Activated effector memory CD4-positive, alpha-beta T cell treated with anti-CD3 and anti-CD28 coated beads, Interleukin-2, amount 50 U/mL, for 16 hours (primary cell): ENCODE data around the gene CAMK2A.

Experiments used
- DNase-seq: peaks from one replicate; pipeline ENCODE4 v3.0.0-alpha.2; 2020

The CAMK2A gene

DNA sequence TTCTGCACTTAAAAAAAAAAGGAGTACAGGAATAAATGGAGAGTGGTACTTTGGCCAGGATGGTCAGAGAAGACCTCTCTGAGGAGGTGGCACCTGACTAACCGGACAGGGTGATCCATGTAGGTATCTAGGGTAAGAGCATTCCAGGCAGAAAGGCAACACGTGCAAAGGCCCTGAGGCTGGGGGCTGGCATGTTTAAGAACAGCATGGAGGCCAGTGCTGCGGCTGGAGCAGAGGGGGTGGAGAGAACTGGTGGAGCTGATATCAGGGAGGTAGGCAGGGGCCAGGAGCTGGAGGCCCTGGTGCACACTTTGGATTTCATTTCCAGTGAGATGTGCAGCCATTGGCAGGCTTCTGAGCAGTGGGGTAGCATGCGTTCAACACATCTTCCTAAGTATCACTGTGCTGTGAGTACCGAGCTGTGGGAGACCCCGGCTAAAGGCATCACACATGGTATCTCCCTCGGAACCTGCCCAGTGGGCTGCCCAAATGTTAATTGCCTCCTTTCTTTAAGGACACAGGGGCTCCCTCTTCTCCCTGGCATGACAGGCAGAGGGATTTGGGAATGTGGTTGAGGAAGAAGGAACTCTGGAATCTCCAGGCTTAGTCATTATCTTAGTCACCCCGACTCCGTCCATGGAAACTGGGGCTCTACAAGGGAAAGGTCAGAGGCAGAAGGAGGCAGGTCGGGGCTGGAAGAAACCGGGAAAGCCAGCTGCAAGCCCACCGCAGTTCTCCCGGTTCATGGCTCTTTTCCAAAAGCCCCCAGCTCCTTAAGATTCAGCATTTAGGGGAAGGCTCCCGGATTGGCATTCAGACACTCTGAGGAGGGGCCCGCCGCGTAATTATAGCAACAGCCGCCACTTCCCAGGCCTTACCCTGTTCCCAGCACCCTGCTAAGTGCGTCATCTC lies 81.1 kb downstream of the CAMK2A start:
- no peak for DNase-seq

GRCh38 chr5:150206779-150207115 lies 82.8 kb downstream of the CAMK2A start:
- no peak for DNase-seq

DNA sequence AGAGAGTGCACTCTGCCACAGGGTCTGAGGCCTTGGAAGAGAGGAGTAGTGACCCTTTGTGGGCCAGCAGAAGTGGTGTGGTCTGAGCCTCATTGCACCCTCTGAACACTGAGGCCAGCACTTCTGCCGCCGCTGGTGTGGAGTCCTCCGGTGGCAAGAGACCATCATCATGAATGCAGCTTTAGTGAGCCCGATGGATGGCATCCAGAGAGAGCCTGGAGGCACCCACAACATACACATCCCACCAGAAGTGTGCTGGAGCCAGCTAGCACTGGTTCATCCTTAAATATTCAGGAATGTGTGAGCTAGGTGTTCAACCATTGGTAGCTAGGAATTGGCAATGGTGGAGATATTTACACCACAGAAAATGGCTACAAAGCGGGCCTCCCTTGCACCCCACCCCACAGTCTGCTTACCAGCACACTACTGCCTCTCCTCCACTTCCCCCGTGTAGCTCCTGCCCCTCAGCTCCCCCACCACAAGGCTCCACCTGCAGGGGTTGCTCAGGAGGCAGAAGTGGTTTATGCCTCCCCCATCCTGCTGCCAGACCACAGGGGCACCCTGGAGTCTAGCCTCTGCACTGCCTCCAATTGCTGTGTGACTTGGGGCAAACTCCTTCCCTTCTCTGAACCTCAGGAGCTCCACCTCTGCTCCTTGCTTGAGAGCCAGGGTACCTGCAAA lies 83.3 kb downstream of the CAMK2A start:
- no peak for DNase-seq

DNA sequence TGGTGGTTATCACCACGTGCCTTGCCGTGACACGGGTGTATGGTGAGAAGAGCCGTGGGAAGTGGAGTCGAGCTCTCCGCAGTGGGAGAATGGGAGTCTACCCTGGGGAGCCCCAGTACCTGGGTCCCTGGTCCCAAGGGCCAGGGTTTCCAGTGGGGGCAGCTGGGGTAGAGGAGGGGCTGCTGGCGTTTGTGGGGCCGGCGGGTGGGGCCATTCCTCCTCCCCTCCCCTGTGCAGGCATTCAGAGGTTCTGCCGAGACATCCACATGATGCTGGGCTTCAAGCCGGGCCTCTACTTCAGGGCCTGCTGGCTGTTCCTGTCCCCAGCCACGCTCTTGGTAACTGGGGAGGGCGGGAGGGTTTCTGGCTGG lies 85.0 kb downstream of the CAMK2A start:
- DNase-seq = no peak

DNA sequence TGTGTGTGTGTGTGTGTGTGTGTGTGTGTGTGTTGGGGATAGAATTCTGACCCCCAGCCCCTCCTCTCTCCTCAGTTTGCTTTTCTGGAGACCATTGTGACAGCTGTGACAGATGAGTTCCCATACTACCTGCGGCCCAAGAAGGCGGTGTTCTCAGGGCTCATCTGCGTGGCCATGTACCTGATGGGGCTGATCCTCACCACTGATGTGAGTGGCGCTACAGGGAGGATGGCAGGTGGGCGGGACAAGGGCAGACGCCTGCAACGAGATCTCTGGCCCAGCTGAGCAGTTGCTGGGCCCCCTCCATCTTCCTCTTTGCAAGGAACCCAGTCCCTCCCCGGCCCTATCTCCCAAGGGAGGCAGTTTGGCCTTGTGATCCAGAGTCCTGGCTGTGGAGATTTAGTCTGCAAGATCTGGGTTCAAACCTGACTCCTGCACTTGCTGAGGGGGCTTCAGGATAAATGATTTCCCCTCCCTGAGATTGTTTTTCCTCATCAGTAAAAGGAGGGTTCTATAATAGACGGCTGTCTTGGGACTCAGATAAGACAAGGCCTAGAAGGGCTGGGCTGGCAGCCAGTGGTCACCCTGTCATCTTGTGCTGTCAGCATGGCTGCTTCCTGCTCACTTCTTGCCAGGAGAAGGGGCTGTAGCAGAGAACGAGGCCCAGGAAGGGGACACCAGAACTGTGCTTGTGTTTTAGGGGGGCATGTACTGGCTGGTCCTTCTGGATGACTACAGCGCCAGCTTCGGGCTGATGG lies 85.6 kb downstream of the CAMK2A start:
- no peak for DNase-seq

DNA sequence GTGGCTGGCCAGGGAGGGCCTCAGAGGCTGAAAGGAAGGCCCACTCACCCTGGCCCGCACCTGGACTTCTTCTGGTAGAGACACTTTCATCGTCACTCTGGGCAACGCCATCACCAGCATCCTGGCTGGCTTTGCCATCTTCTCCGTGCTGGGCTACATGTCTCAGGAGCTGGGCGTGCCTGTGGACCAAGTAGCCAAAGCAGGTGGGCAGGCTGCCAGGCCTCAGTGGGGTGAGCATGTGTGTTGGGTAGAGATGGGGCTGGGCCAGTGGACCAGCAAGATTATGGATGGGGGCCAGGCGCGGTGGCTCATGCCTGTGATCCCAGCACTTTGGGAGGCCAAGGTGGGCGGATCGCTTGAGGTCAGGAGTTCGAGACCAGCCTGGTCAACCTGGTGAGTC lies 87.1 kb downstream of the CAMK2A start:
- DNase-seq = no peak

DNA sequence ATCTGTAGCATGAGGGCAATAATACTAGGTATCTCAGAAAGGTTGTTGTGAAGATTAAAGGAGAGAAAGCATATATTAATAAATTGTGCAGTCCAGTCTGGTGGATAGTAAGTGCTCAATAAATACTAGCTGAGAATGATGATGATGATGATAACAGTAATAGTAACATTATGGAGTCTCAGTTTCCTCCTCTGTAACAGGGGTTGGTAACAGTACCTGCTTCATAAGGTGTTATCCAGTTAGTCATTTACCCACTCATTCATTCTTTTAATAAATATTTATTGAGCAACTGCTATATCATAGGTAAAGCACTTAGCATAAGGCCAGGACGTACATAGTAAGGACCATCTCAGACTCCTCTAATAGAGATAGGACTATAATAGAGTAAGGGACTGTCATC lies 92.1 kb downstream of the CAMK2A start:
- no peak for DNase-seq

- no peak for DNase-seq
Measured at GRCh38 chr5:150196986-150197385, 92.6 kb downstream of the CAMK2A start.

DNA sequence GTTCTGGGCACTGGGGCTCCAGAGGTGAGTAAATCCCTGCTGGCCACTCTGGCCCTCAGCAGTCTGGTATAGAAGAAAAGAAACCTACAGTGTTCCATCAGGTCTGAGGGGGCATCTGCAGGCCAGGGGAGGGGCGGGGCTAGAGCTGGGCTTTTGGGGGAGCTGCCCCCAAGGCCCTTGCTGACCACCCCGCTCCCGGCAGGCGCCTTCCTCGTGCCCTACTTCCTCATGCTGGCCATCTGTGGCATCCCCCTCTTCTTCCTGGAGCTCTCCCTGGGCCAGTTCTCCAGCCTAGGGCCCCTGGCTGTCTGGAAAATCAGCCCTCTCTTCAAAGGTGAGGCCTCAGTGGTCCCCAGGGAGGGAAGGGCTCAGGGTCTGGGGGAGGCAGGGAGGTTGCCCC lies 93.1 kb downstream of the CAMK2A start:
- no peak for DNase-seq

- DNase-seq = no peak
Measured at GRCh38 chr5:150195736-150196485, 93.7 kb downstream of the CAMK2A start.

DNA sequence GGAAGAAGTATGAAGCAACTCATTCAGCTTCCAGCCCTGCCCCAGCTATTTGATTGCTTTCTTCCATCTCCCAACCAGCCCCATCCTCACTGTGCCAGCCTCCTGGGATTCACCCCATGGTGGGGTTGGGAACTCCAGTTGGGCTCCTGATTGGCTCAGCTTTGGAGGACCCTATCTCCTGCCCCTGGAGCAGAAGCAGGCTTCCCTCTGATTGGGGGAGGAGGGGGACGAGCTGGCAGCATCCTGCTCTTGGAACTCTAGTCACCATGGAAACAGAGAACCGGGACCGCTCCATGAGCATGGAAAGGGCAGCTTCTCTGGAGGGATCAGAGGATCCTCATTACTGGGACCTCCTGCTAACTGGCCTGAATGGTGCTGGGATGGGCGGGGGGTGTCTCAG lies 97.1 kb downstream of the CAMK2A start:
- DNase-seq = no peak

DNA sequence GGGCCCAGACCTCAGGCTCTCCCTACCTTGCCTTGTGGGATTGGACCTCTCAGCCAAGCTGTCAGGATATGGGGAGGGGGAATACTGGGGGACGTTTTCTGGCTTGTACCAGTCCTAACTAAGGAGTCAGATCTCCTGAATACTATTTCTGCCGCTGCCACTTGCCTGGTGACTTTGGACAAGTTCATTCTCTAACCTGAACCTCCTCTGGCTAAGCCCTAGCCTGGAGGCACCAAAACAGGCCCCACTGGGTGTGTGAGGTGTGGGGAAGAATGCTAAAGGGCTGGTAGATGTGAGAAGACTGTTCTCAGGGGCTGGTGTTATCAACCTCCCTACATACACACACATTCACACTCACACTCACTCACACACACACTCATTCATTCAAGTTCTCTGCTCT lies 98.6 kb downstream of the CAMK2A start:
- no peak for DNase-seq

DNA sequence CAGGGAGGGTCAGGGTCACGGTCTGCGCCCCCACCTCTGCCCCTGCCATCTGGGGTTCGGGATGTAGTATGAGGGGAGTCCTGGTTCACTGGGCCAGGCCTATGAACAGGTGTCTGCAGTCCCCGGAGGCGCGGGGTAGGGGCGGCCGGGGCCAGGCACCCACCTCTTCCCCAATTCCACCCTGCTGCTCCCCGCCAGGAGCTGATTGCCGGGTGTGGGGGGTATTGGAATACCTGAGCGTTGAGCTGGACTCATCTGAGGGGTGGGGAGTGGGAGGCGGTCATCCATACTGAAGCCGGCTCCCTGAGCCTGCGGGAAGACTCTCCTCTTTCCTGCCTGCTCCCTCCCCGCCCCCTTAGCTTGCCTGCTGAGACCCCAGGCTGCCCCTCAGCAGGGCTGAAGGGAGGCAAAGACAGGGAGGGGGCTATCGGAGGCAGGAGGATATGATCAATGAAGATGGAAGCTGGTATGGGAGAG lies 99.0 kb downstream of the CAMK2A start:
- DNase-seq = no peak

GRCh38 chr5:150189728-150190502 lies 99.7 kb downstream of the CAMK2A start, which contains the start of gene SLC6A7:
TSS of gene SLC6A7 (plus strand) at chr5:150190062. CDS start at chr5:150190328, 266 bp downstream.
- no peak for DNase-seq

DNA sequence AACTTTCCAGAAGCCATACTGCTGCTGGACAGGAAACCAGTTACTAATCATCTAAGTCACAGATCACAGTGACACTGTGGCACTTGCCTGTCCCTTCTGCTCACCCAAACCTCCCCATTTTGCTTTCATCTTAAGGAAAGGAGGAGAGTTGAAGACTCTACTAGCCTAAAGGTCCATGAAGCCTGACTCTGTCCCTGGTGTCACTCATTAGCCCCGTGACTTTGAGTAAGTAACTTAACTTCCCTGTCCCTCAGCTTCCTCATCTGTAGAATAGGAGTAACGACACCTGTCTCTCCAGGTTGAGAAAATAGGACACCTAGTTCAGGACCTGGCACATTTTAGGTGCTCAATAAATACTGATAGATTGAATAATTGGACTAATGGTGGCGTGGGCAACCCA lies 100.2 kb downstream of the CAMK2A start:
- no peak for DNase-seq

DNA sequence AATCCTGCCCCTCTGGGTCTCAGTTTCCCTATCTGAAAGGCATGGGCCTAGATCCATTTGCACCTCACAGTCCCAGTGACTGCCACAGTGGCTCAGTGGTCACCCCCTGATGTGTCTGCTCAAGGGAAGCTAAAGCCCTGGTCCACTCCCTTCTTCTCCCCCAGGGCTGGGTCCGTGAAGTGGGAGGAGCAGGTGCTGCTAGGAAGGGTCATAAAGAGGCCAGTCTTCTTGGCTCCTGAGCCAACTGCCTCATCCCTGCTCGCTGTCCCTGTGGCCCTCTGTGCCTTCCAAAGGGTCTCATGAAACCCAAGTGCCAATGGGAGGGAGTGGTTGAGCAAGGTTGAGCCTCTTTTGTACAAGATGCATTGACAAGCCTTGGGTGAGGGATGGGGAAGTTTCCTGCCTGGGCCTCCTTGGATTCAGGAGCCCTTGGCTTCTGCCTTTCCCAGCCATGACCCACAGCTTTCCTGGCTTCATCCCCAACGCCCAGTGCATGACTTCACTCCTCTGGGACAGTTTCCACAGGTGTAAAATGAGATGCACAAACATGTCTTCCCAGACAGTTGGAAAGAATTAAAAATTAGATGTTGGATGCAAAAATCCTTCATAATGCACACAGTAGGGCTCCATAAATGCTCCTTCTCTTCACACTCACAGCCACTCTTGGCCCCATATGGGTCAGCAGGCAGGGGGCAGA lies 101.3 kb downstream of the CAMK2A start:
- DNase-seq = no peak

- no peak for DNase-seq
Measured at GRCh38 chr5:150186897-150187296, 102.7 kb downstream of the CAMK2A start.

- no peak for DNase-seq
Measured at GRCh38 chr5:150186137-150186536, 103.4 kb downstream of the CAMK2A start.

DNA sequence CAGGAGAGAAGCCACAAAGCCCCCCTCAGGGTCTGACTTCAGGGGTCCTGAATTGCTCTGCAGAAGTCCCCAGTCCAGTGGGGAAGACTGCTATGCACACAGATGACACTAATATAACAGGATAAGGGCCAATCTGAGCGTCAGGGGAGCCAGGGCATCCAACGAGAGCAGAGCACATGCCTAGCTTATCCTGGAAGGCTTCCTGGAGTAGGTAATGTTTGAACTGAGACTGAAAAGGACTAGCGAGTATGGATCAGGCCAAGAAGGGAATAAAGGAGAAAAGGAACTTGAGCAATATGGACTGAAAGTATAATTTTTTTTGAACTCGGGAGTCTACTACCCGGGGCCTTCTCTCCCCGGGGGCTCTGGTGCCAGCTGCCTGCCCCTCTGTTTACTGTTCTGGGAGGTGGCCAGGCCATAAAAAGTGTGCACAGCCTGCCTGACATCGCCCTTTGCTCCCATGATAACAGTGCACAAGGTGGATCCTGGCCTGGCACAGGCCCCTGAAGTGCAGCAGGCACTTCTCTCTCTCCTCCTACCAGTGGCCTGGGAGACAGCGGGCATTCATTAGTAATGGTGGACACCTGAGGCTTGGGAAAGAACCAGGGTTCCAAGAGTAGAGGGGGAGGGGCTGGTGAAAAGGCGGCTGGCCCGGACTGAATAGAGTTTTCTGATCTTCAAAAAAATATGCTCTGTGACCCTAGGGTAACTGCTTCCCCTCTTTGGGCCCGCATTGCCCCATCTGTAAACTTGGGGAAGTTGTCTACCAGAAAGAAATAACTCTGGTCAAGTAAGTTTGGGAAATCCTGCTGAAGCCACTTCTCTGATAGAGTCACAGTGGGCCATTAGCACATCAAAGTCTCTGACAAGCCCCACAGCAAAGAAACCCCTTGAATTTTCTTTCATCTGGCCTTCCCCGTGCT lies 104.3 kb downstream of the CAMK2A start:
- no peak for DNase-seq

DNA sequence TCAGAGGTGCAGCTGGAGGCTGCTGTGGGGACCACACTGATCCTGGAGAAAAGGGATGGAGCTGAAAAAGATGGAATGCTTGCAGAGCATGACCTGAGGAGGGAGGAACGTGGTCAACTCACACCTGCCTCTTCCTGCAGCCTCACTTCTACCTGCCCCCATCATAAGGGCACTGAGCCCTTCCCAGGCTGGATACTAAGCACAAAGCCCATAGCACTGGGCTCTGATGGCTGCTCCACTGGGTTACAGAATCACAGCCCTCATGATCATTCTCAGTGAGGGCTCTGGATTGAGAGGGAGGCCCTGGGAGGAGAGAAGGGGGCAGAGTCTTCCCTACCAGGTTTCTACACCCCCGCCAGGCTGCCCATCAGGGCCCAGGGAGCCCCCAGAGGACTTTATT lies 105.6 kb downstream of the CAMK2A start:
- DNase-seq = no peak
